Gastroesophageal sphincter (tissue), 3 donors: ENCODE measurements around the gene SYT5.

ENCODE experiments used
- CTCF ChIP-seq, 4 experiments: fragments of 200-600 bp in 2 of 4; fragments of 450-650 bp in 2 of 4; sonication (generic) in 1 of 4; IDR thresholded peaks; one replicate each; pipeline ENCODE4 v1.5.1; 2017 to 2019; ENCODE audit warnings: antibody characterized with exemption in 4 of 4, mild to moderate bottlenecking in 2 of 4, moderate library complexity in 2 of 4
- POLR2AphosphoS5 ChIP-seq: sonication (generic); formaldehyde crosslinking; IDR thresholded peaks from one replicate; pipeline ENCODE4 v1.6.1; 2017; ENCODE audit warnings: antibody characterized with exemption

- TF ChIP-seq CTCF (IDR thresholded peaks at IDR 0.05) (no peak), POLR2AphosphoS5 (no peak)
These were observed 46.2 kb downstream of the SYT5 start for GRCh38 chr19:55133639-55134444.
